Osteocyte (in vitro differentiated cells): ENCODE data around the gene LGALS9B. TPM values are rescaled to one million over a fixed set of nuclear protein-coding genes. Genes with fewer than 3 reads are reported as not detected.
"Not testable (repeated sequence)": the region's sequence is repeated elsewhere in the genome, so short reads cannot be mapped to it uniquely, and the experiment has no call there.

ENCODE experiments used
- DNase-seq: peaks from one replicate; pipeline ENCODE4 v3.0.0; 2021; ENCODE audit warnings: mixed read lengths; ENCODE audit not compliant: unreplicated experiment; ENCODE audit errors: extremely low spot score
- H3K27ac Mint-ChIP-seq: one replicate; pipeline ENCODE4 v1.8.0; 2021; ENCODE audit warnings: mild to moderate bottlenecking, mixed read lengths; ENCODE audit not compliant: unreplicated experiment
- H3K27me3 Mint-ChIP-seq: one replicate; pipeline ENCODE4 v1.8.0; 2021; ENCODE audit warnings: mixed read lengths; ENCODE audit not compliant: unreplicated experiment
- H3K36me3 Mint-ChIP-seq: one replicate; pipeline ENCODE4 v1.8.0; 2021; ENCODE audit warnings: mixed read lengths; ENCODE audit not compliant: unreplicated experiment
- H3K4me1 Mint-ChIP-seq: one replicate; pipeline ENCODE4 v1.8.0; 2021; ENCODE audit warnings: mixed read lengths; ENCODE audit not compliant: unreplicated experiment
- H3K4me3 Mint-ChIP-seq: one replicate; pipeline ENCODE4 v1.8.0; 2021; ENCODE audit warnings: mild to moderate bottlenecking, moderate library complexity, mixed read lengths; ENCODE audit not compliant: unreplicated experiment
- H3K9me3 Mint-ChIP-seq: one replicate; pipeline ENCODE4 v1.8.0; 2021; ENCODE audit warnings: mixed read lengths; ENCODE audit not compliant: unreplicated experiment
- total RNA-seq: library from RNA; stranded (reverse); gene quantifications from 2 replicates; pipeline ENCODE4 v1.2.1, GENCODE V29; 2021

Gene LGALS9B
- total RNA-seq, 1 donor from 2014 or later = not detected

DNA sequence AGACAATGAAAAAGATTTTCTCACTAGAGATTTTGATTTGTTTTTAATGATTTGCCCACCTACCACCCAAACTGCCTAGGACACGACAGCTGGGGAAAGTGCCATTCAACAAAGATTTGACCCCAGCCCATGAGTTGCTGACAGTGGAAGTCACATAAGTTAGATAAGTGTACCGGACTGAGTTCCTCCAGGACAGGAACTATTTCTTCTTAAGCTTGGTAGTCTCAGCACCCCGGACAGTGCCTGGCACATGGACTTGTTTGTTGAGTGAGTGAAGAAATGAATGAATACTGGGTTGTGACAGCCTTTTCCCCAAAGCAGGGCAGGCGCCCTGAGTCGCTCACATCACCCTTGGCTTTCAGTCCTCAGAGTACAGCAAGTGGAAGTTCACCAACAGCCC is 26.7 kb downstream of the LGALS9B start:
- not testable (repeated sequence) for DNase-seq, H3K27me3 Mint-ChIP-seq, H3K27ac Mint-ChIP-seq, H3K36me3 Mint-ChIP-seq, H3K9me3 Mint-ChIP-seq, H3K4me3 Mint-ChIP-seq, H3K4me1 Mint-ChIP-seq

DNA sequence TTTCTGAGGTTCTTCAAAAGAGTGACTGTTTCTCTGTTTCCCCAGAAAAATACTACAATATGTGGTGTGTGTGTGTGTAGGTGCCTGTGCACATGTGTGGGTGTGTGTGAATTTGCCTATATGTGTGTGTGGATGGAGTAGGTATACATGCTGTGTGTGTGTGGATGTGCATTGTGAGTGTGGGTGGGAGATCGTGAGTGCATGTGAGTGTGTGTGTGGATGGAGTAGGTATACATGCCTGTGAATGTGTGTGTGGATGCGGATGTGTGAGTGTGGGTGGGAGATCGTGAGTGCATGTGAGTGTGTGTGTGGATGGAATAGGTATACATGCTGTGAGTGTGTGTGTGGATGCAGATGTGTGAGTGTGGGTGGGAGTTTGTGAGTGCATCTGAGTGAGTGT is 32.2 kb downstream of the LGALS9B start:
- not testable (repeated sequence) for DNase-seq, H3K9me3 Mint-ChIP-seq

GRCh38 chr17:20433382-20433781 is 34.0 kb downstream of the LGALS9B start:
- H3K27ac Mint-ChIP-seq, H3K4me3 Mint-ChIP-seq, H3K36me3 Mint-ChIP-seq, H3K9me3 Mint-ChIP-seq, DNase-seq, H3K27me3 Mint-ChIP-seq, H3K4me1 Mint-ChIP-seq: not testable (repeated sequence)

More for the DNA sequence above, 32.2 kb downstream of the LGALS9B start:
- H3K27ac Mint-ChIP-seq, H3K27me3 Mint-ChIP-seq, H3K36me3 Mint-ChIP-seq, H3K4me3 Mint-ChIP-seq, H3K4me1 Mint-ChIP-seq: not testable (repeated sequence)

DNA sequence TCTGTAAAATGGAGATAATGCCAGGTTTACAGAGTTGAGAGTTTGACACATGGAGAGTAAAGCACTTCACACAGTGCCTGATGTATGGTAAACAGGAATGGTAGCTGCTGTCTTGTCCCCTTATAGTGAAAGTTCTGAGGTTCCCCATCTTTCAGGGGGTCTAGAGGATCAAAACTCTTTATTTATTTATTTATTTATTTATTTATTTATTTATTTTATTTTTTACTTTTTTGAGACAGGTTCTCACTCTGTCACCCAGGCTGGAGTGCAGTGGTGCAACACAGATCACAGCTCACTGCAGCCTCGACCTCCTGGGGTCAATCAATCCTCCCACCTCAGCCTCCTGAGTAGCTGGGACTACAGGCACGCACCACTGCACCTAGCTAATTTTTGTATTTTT is 40.1 kb downstream of the LGALS9B start:
- H3K36me3 Mint-ChIP-seq, H3K4me1 Mint-ChIP-seq, DNase-seq, H3K27me3 Mint-ChIP-seq, H3K27ac Mint-ChIP-seq, H3K9me3 Mint-ChIP-seq, H3K4me3 Mint-ChIP-seq: not testable (repeated sequence)

- H3K4me1 Mint-ChIP-seq, H3K27ac Mint-ChIP-seq, H3K9me3 Mint-ChIP-seq, H3K4me3 Mint-ChIP-seq, H3K27me3 Mint-ChIP-seq, DNase-seq, H3K36me3 Mint-ChIP-seq: not testable (repeated sequence)
These were observed 44.5 kb downstream of the LGALS9B start for GRCh38 chr17:20422826-20423225.

DNA sequence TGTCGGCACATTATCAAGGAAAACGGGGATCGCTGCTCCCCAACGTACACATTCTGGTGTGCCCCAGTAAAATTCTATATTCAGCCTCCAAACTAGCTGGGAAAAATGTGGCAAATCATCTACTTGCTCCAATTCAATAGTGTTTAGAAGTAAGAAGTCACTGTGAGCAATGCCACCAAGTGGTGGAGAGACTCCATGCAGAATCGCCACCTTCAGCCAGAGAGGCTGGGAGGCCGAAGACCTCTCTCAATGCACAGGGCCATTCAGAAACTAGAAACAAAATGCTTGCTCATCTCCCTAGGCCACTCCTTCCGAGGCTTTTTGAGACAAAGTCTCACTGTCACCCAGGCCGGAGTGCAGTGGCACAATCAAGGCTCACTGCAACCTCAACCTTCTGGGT is 48.5 kb downstream of the LGALS9B start:
- H3K4me1 Mint-ChIP-seq, H3K9me3 Mint-ChIP-seq, H3K27ac Mint-ChIP-seq, H3K36me3 Mint-ChIP-seq, DNase-seq, H3K4me3 Mint-ChIP-seq, H3K27me3 Mint-ChIP-seq: not testable (repeated sequence)

DNA sequence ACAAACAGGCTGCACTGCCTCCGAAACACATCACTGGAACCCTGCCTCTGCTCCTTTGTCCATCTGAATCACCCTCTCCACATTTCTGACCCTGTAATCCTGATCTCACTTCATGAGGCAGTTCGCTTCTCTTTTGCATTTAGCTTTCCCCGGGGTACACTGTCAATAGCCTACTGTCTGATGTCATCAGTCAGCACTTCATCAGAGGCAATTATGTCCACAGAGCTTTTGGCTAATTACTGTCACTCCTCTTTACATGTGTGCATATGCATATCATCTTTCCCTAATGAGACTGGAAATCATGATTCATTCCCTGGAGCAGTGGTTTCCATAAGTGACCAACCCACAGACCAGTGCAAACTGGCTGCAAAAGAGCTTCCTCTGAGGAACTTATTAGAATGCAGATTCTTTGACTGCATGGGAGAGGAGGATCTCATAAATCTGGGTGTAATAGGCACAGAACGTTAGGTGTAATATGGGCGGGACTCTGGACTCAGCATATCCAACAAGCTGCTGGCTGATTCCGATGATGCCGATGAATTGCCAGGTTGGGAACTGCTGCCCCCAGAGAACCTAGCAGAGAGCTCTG is 49.8 kb downstream of the LGALS9B start:
- H3K9me3 Mint-ChIP-seq, H3K27me3 Mint-ChIP-seq, H3K4me3 Mint-ChIP-seq, DNase-seq, H3K4me1 Mint-ChIP-seq, H3K36me3 Mint-ChIP-seq, H3K27ac Mint-ChIP-seq: not testable (repeated sequence)

GRCh38 chr17:20416381-20416911 is 50.9 kb downstream of the LGALS9B start:
- not testable (repeated sequence) for DNase-seq, H3K4me1 Mint-ChIP-seq, H3K27ac Mint-ChIP-seq, H3K9me3 Mint-ChIP-seq, H3K27me3 Mint-ChIP-seq, H3K4me3 Mint-ChIP-seq, H3K36me3 Mint-ChIP-seq

- not testable (repeated sequence) for H3K36me3 Mint-ChIP-seq, H3K4me3 Mint-ChIP-seq, H3K27me3 Mint-ChIP-seq, H3K9me3 Mint-ChIP-seq, H3K4me1 Mint-ChIP-seq, H3K27ac Mint-ChIP-seq, DNase-seq
These were observed 51.9 kb downstream of the LGALS9B start for GRCh38 chr17:20415479-20415878.

GRCh38 chr17:20401306-20402022 is 65.9 kb downstream of the LGALS9B start:
- H3K4me1 Mint-ChIP-seq, DNase-seq, H3K9me3 Mint-ChIP-seq, H3K27ac Mint-ChIP-seq, H3K27me3 Mint-ChIP-seq, H3K36me3 Mint-ChIP-seq, H3K4me3 Mint-ChIP-seq: not testable (repeated sequence)

DNA sequence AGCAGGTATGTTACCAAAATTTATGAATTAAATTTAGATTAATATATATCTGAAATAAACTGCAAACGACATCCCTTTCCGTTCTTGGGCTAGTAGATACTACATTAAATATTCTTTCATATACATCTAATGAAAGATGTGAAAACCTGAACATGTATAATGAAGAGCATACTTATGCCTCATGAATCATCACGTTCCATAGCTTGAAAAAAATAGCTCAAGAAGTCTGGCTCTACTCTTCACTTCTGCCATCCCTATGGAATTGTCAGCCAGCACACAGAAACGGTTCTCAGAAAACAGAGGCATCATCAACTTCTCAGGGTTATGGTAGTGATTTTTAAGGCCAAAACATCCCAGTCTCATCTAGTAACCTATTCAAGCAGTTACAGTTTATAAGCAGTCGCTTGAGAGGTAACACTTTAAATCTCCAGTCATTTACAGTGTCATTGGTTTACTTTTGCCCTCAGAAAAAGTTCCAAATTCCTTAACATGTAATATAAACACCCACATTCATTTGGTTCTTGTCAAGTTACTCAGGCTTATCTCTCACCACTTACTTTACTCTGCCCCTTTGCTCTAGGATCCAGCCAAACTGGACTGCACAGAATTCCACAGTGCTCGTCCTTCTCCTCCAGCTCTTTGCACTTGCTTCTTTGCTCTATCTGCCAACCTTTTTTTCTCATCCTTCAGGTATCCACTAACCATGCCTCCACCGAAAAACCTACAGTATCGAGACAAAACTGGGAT is 66.6 kb downstream of the LGALS9B start:
- DNase-seq, H3K36me3 Mint-ChIP-seq, H3K9me3 Mint-ChIP-seq, H3K4me3 Mint-ChIP-seq, H3K27me3 Mint-ChIP-seq, H3K27ac Mint-ChIP-seq, H3K4me1 Mint-ChIP-seq: not testable (repeated sequence)
